Type B pancreatic cell (in vitro differentiated cells): ENCODE data around the gene KRTAP1-3. TPM values are rescaled to one million over a fixed set of nuclear protein-coding genes. Genes with fewer than 3 reads are reported as not detected.

Experiments
- DNase-seq: peaks from one replicate; pipeline ENCODE4 v3.0.0; 2021; ENCODE audit warnings: mixed read lengths; ENCODE audit not compliant: unreplicated experiment; ENCODE audit errors: extremely low spot score
- H3K27ac Mint-ChIP-seq: 2 replicates; pipeline ENCODE4 v1.8.0; 2021; ENCODE audit warnings: mild to moderate bottlenecking, mixed read lengths
- H3K27me3 Mint-ChIP-seq: 2 replicates; pipeline ENCODE4 v1.8.0; 2021; ENCODE audit warnings: mixed read lengths
- H3K36me3 Mint-ChIP-seq: 2 replicates; pipeline ENCODE4 v1.8.0; 2021; ENCODE audit warnings: mixed read lengths
- H3K4me1 Mint-ChIP-seq: one replicate; pipeline ENCODE4 v1.8.0; 2021; ENCODE audit warnings: mixed read lengths; ENCODE audit not compliant: unreplicated experiment
- H3K4me3 Mint-ChIP-seq: 2 replicates; pipeline ENCODE4 v1.8.0; 2021; ENCODE audit warnings: mild to moderate bottlenecking, mixed read lengths
- H3K9me3 Mint-ChIP-seq: 2 replicates; pipeline ENCODE4 v1.8.0; 2021; ENCODE audit warnings: mixed read lengths
- total RNA-seq: library from RNA; stranded (reverse); gene quantifications from 2 replicates; pipeline ENCODE4 v1.2.1, GENCODE V29; 2021; ENCODE audit warnings: low replicate concordance
- TF ChIP-seq, protein P1 (sequence below): fragments of 200-600 bp; sonication (generic); conservative IDR thresholded peaks from 2 replicates; pipeline ENCODE4 v1.5.0; 2021; ENCODE audit warnings: antibody characterized with exemption, mild to moderate bottlenecking

KRTAP1-3 gene
- total RNA-seq, 1 donor from 2014 or later: not detected

- Mint-ChIP-seq H3K4me3 (peak overlapping the region; percentile 50), H3K27me3 (no peaks in the 10 kb centered on the region), H3K36me3 (no peaks in the 10 kb centered on the region), H3K9me3 (no peaks in the 10 kb centered on the region), H3K4me1 (peaks cover 11% of the 10 kb centered on the region), H3K27ac (peak overlapping the region; percentile 62)
- no peak for DNase-seq
- TF ChIP-seq, protein P1, sequence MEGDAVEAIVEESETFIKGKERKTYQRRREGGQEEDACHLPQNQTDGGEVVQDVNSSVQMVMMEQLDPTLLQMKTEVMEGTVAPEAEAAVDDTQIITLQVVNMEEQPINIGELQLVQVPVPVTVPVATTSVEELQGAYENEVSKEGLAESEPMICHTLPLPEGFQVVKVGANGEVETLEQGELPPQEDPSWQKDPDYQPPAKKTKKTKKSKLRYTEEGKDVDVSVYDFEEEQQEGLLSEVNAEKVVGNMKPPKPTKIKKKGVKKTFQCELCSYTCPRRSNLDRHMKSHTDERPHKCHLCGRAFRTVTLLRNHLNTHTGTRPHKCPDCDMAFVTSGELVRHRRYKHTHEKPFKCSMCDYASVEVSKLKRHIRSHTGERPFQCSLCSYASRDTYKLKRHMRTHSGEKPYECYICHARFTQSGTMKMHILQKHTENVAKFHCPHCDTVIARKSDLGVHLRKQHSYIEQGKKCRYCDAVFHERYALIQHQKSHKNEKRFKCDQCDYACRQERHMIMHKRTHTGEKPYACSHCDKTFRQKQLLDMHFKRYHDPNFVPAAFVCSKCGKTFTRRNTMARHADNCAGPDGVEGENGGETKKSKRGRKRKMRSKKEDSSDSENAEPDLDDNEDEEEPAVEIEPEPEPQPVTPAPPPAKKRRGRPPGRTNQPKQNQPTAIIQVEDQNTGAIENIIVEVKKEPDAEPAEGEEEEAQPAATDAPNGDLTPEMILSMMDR: no peak
Observed at GRCh38 chr17:40986920-40987319, 47.8 kb downstream of the KRTAP1-3 start.

DNA sequence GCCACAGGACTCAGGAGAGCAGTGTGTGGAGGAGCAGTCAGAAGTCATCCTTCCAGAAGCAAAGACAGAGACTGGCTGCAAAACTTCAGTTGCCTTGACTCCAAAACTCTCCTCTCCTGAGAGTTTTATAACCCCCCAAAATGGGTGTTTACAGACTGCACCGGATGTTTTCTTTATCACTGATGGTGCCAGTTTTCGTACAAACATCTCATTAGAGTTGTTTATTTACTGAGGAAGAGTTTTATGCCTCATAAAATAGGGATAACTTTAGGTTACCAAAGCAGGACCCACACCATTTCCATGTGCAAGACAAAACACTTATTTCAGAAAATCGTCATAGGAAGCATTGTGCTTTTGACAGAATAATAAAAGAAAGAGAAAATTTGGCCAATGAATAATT lies 50.4 kb downstream of the KRTAP1-3 start, which contains the start of gene KRT40:
Gene KRT40 (minus strand): TSS at position 101 of the 400 bp plus-strand sequence. CDS start 53 bp downstream, at position 48.
- DNase-seq: no peak
- no peaks in the 10 kb centered on the region for H3K27me3 Mint-ChIP-seq
- peaks cover 23% of the 10 kb centered on the region for H3K4me1 Mint-ChIP-seq
- H3K36me3 Mint-ChIP-seq: no peaks in the 10 kb centered on the region
- no peak within 1 kb of the TSS for H3K4me3 Mint-ChIP-seq
- H3K9me3 Mint-ChIP-seq: no peaks in the 10 kb centered on the region
- no peak within 1 kb of the TSS for H3K27ac Mint-ChIP-seq
- TF ChIP-seq, protein P1: no peak

Other genes with a start within 250 kb of the KRTAP1-3 start
- 0.21 TPM in 1 of 2 replicates, not detected in the other for gene KRT28, start 234.9 kb downstream of the KRTAP1-3 start, total RNA-seq
- 60.2 and 83.0 TPM in 2 replicates for gene KRT10, start 212.3 kb downstream of the KRTAP1-3 start, total RNA-seq
- gene KRT12, start 167.7 kb downstream of the KRTAP1-3 start, total RNA-seq: not detected in 2 replicates
- 13.0 and 41.9 TPM in 2 replicates for gene KRT20, start 149.6 kb downstream of the KRTAP1-3 start, total RNA-seq
- gene KRT23, start 97.2 kb downstream of the KRTAP1-3 start, total RNA-seq: 49.7 and 464 TPM in 2 replicates
- 0.70 and 1.0 TPM in 2 replicates for gene KRT39, start 67.9 kb downstream of the KRTAP1-3 start, total RNA-seq
- 2.3 and 5.5 TPM in 2 replicates for gene KRT40, start 50.5 kb downstream of the KRTAP1-3 start, total RNA-seq
- gene KRTAP3-3, start 40.7 kb downstream of the KRTAP1-3 start, total RNA-seq: not detected in 2 replicates
- not detected in 2 replicates for gene KRTAP3-2, start 35.0 kb downstream of the KRTAP1-3 start, total RNA-seq
- 1.7 TPM in 1 of 2 replicates, not detected in the other for gene KRTAP3-1, start 25.7 kb downstream of the KRTAP1-3 start, total RNA-seq
- not detected in 2 replicates for gene KRTAP1-5, start 7.7 kb downstream of the KRTAP1-3 start, total RNA-seq
- not detected in 2 replicates for gene KRTAP1-4, start 4.7 kb downstream of the KRTAP1-3 start, total RNA-seq
- not detected in 2 replicates for gene KRTAP1-1, start 6.6 kb upstream of the KRTAP1-3 start, total RNA-seq
- not detected in 2 replicates for gene KRTAP2-1, start 12.4 kb upstream of the KRTAP1-3 start, total RNA-seq
- not detected in 2 replicates for gene KRTAP2-2, start 20.4 kb upstream of the KRTAP1-3 start, total RNA-seq
- 0.98 TPM in 1 of 2 replicates, not detected in the other for gene KRTAP2-3, start 25.2 kb upstream of the KRTAP1-3 start, total RNA-seq
- not detected in 2 replicates for gene KRTAP2-4, start 31.0 kb upstream of the KRTAP1-3 start, total RNA-seq
- not detected in 2 replicates for gene KRTAP4-7, start 49.3 kb upstream of the KRTAP1-3 start, total RNA-seq
- gene KRTAP4-8, start 63.3 kb upstream of the KRTAP1-3 start, total RNA-seq: not detected in 2 replicates
- not detected in 2 replicates for gene KRTAP4-16, start 67.3 kb upstream of the KRTAP1-3 start, total RNA-seq
- not detected in 2 replicates for gene KRTAP4-9, start 70.5 kb upstream of the KRTAP1-3 start, total RNA-seq
- not detected in 2 replicates for gene KRTAP4-11, start 83.5 kb upstream of the KRTAP1-3 start, total RNA-seq
- not detected in 2 replicates for gene KRTAP4-12, start 89.3 kb upstream of the KRTAP1-3 start, total RNA-seq
- gene KRTAP4-6, start 105.7 kb upstream of the KRTAP1-3 start, total RNA-seq: not detected in 2 replicates
- gene KRTAP4-5, start 115.0 kb upstream of the KRTAP1-3 start, total RNA-seq: not detected in 2 replicates
- gene KRTAP4-4, start 125.9 kb upstream of the KRTAP1-3 start, total RNA-seq: not detected in 2 replicates
- gene KRTAP4-3, start 133.3 kb upstream of the KRTAP1-3 start, total RNA-seq: not detected in 2 replicates
- not detected in 2 replicates for gene KRTAP4-2, start 143.3 kb upstream of the KRTAP1-3 start, total RNA-seq
- not detected in 2 replicates for gene KRTAP4-1, start 150.0 kb upstream of the KRTAP1-3 start, total RNA-seq
- gene KRTAP9-1, start 155.0 kb upstream of the KRTAP1-3 start, total RNA-seq: not detected in 2 replicates
- gene KRTAP9-2, start 191.8 kb upstream of the KRTAP1-3 start, total RNA-seq: not detected in 2 replicates
- not detected in 2 replicates for gene KRTAP9-3, start 197.6 kb upstream of the KRTAP1-3 start, total RNA-seq
- not detected in 2 replicates for gene KRTAP9-8, start 203.1 kb upstream of the KRTAP1-3 start, total RNA-seq
- not detected in 2 replicates for gene KRTAP9-4, start 214.8 kb upstream of the KRTAP1-3 start, total RNA-seq
- gene KRTAP9-9, start 220.5 kb upstream of the KRTAP1-3 start, total RNA-seq: not detected in 2 replicates
- not detected in 2 replicates for gene KRTAP9-6, start 230.5 kb upstream of the KRTAP1-3 start, total RNA-seq
- not detected in 2 replicates for gene KRTAP9-7, start 240.8 kb upstream of the KRTAP1-3 start, total RNA-seq